SK-N-SH treated with all-trans-retinoic acid at 6 μM for 48 hours (cell line): ENCODE data around the gene ZNF462.

Experiments used
- ATAC-seq: fragments of 200-7000 bp; cut with Tn5 transposase; 3 replicates; pipeline ENCODE4 v1.9.1; 2020; ENCODE audit warnings: mild to moderate bottlenecking, moderate library complexity
- ARNTL ChIP-seq: fragments of 450-650 bp; formaldehyde crosslinking; IDR thresholded peaks from 2 replicates; pipeline ENCODE4 v1.5.0; 2020; ENCODE audit warnings: low read depth, mild to moderate bottlenecking, moderate library complexity, borderline replicate concordance
- BACH2 ChIP-seq: fragments of 250-450 bp; sonication (Bioruptor Pico); IDR thresholded peaks from 2 replicates; pipeline ENCODE4 v1.9.0; 2021; ENCODE audit warnings: mild to moderate bottlenecking, borderline replicate concordance
- CSDC2 ChIP-seq: fragments of 250-450 bp; sonication (Bioruptor Pico); IDR thresholded peaks from 2 replicates; pipeline ENCODE4 v1.5.0; 2020; ENCODE audit warnings: mild to moderate bottlenecking, moderate library complexity
- ESRRG ChIP-seq: fragments of 250-450 bp; sonication (Bioruptor Pico); IDR thresholded peaks from 2 replicates; pipeline ENCODE4 v1.6.1; 2021; ENCODE audit warnings: mild to moderate bottlenecking
- GLIS3 ChIP-seq: fragments of 250-450 bp; sonication (Bioruptor Pico); IDR thresholded peaks from 2 replicates; pipeline ENCODE4 v1.5.0; 2020; ENCODE audit warnings: mild to moderate bottlenecking, moderate library complexity
- ISL1 ChIP-seq: fragments of 250-450 bp; sonication (Bioruptor Pico); IDR thresholded peaks from 2 replicates; pipeline ENCODE4 v2.1.2; 2022; ENCODE audit warnings: mild to moderate bottlenecking, moderate library complexity
- PATZ1 ChIP-seq: fragments of 250-450 bp; sonication (Bioruptor Pico); IDR thresholded peaks from 2 replicates; pipeline ENCODE4 v1.8.0; 2020; ENCODE audit warnings: mild to moderate bottlenecking, moderate library complexity, borderline replicate concordance
- POU6F1 ChIP-seq: fragments of 250-450 bp; sonication (Bioruptor Pico); IDR thresholded peaks from 2 replicates; pipeline ENCODE4 v1.8.0; 2021; ENCODE audit warnings: low read depth, mild to moderate bottlenecking, moderate library complexity, borderline replicate concordance
- PPARA ChIP-seq: fragments of 250-450 bp; sonication (Bioruptor Pico); IDR thresholded peaks from 2 replicates; pipeline ENCODE4 v1.5.0; 2020; ENCODE audit warnings: mild to moderate bottlenecking, borderline replicate concordance
- RARB ChIP-seq: fragments of 250-450 bp; sonication (Bioruptor Pico); IDR thresholded peaks from 2 replicates; pipeline ENCODE4 v1.8.0; 2021; ENCODE audit warnings: mild to moderate bottlenecking, moderate library complexity
- SNAI2 ChIP-seq: fragments of 250-450 bp; sonication (Bioruptor Pico); IDR thresholded peaks from 2 replicates; pipeline ENCODE4 v1.5.0; 2020; ENCODE audit warnings: mild to moderate bottlenecking, moderate library complexity
- TCF4 ChIP-seq: fragments of 250-450 bp; sonication (Bioruptor Pico); IDR thresholded peaks from 2 replicates; pipeline ENCODE4 v1.8.0; 2021; ENCODE audit warnings: mild to moderate bottlenecking, moderate library complexity, borderline replicate concordance
- TOX ChIP-seq: fragments of 250-450 bp; sonication (Bioruptor Pico); IDR thresholded peaks from 2 replicates; pipeline ENCODE4 v1.8.0; 2021; ENCODE audit warnings: mild to moderate bottlenecking, moderate library complexity, borderline replicate concordance
- ZC3H10 ChIP-seq: fragments of 250-450 bp; sonication (Bioruptor Pico); IDR thresholded peaks from 2 replicates; pipeline ENCODE4 v1.5.1; 2021; ENCODE audit warnings: mild to moderate bottlenecking, moderate library complexity
- ZFP30 ChIP-seq: fragments of 450-650 bp; formaldehyde crosslinking; IDR thresholded peaks from 2 replicates; pipeline ENCODE4 v1.5.0; 2022; ENCODE audit warnings: mild to moderate bottlenecking, moderate library complexity
- ZNF565 ChIP-seq: fragments of 450-650 bp; formaldehyde crosslinking; conservative IDR thresholded peaks from 2 replicates; pipeline ENCODE4 v1.5.0; 2020; ENCODE audit warnings: low read depth, mild to moderate bottlenecking, moderate library complexity
- ZNF70 ChIP-seq: fragments of 450-650 bp; formaldehyde crosslinking; IDR thresholded peaks from 2 replicates; pipeline ENCODE4 v1.5.0; 2020; ENCODE audit warnings: mild to moderate bottlenecking, moderate library complexity
- ZNF8 ChIP-seq: fragments of 450-650 bp; formaldehyde crosslinking; IDR thresholded peaks from 2 replicates; pipeline ENCODE4 v1.5.0; 2020; ENCODE audit warnings: mild to moderate bottlenecking, moderate library complexity
- TF ChIP-seq, protein P1 (sequence below): fragments of 250-450 bp; sonication (Bioruptor Pico); IDR thresholded peaks from 2 replicates; pipeline ENCODE4 v1.5.1; 2020; ENCODE audit warnings: low read depth, mild to moderate bottlenecking, moderate library complexity
- TF ChIP-seq, protein P2 (sequence below): fragments of 250-450 bp; sonication (Bioruptor Pico); IDR thresholded peaks from 2 replicates; pipeline ENCODE4 v1.5.1; 2021; ENCODE audit warnings: mild to moderate bottlenecking, moderate library complexity
- TF ChIP-seq, protein P3 (sequence below): fragments of 250-450 bp; sonication (Bioruptor Pico); IDR thresholded peaks from 2 replicates; pipeline ENCODE4 v1.5.0; 2020; ENCODE audit warnings: mild to moderate bottlenecking, moderate library complexity

The ZNF462 gene

GRCh38 chr9:106828070-106828469 is 34.9 kb upstream of the ZNF462 start (continued):
- no peak for TF ChIP-seq TOX (CRISPR knock-in tag)
- no peak for TF ChIP-seq RARB (CRISPR knock-in tag)
- TF ChIP-seq PPARA (CRISPR knock-in tag): no peak
- TF ChIP-seq, protein P1, sequence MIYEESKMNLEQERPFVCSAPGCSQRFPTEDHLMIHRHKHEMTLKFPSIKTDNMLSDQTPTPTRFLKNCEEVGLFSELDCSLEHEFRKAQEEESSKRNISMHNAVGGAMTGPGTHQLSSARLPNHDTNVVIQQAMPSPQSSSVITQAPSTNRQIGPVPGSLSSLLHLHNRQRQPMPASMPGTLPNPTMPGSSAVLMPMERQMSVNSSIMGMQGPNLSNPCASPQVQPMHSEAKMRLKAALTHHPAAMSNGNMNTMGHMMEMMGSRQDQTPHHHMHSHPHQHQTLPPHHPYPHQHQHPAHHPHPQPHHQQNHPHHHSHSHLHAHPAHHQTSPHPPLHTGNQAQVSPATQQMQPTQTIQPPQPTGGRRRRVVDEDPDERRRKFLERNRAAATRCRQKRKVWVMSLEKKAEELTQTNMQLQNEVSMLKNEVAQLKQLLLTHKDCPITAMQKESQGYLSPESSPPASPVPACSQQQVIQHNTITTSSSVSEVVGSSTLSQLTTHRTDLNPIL (CRISPR knock-in tag): no peak
- no peak for TF ChIP-seq ZNF565 (CRISPR knock-in tag)
- TF ChIP-seq ARNTL: no peak

DNA sequence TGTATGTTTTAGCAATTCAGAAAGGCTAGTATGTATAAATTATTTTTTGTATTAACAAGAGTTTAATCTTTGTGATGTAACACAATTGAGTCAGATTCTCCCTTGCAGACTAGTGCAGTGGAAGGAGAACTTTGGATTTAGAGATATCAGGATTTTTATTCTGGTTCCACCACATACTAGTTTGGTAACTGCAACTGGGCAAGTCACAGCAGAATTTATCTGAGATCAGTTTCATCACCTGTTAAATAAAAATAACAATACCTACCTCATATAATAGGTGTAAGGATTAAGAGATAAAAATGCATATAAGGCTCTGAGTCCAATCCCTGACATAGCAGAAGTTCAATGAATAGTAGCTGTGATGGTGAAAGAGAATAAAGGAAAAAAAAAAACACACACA is 34.0 kb upstream of the ZNF462 start:
- ATAC-seq: no peak
- TF ChIP-seq POU6F1 (CRISPR knock-in tag): no peak
- no peak for TF ChIP-seq PATZ1 (CRISPR knock-in tag)
- TF ChIP-seq, protein P2, sequence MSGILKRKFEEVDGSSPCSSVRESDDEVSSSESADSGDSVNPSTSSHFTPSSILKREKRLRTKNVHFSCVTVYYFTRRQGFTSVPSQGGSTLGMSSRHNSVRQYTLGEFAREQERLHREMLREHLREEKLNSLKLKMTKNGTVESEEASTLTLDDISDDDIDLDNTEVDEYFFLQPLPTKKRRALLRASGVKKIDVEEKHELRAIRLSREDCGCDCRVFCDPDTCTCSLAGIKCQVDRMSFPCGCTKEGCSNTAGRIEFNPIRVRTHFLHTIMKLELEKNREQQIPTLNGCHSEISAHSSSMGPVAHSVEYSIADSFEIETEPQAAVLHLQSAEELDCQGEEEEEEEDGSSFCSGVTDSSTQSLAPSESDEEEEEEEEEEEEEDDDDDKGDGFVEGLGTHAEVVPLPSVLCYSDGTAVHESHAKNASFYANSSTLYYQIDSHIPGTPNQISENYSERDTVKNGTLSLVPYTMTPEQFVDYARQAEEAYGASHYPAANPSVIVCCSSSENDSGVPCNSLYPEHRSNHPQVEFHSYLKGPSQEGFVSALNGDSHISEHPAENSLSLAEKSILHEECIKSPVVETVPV (CRISPR knock-in tag): no peak
- TF ChIP-seq TOX (CRISPR knock-in tag): no peak
- no peak for TF ChIP-seq ZNF70 (CRISPR knock-in tag)
- TF ChIP-seq ZNF565 (CRISPR knock-in tag): no peak
- TF ChIP-seq TCF4 (CRISPR knock-in tag): no peak
- TF ChIP-seq RARB (CRISPR knock-in tag): no peak
- TF ChIP-seq, protein P3, sequence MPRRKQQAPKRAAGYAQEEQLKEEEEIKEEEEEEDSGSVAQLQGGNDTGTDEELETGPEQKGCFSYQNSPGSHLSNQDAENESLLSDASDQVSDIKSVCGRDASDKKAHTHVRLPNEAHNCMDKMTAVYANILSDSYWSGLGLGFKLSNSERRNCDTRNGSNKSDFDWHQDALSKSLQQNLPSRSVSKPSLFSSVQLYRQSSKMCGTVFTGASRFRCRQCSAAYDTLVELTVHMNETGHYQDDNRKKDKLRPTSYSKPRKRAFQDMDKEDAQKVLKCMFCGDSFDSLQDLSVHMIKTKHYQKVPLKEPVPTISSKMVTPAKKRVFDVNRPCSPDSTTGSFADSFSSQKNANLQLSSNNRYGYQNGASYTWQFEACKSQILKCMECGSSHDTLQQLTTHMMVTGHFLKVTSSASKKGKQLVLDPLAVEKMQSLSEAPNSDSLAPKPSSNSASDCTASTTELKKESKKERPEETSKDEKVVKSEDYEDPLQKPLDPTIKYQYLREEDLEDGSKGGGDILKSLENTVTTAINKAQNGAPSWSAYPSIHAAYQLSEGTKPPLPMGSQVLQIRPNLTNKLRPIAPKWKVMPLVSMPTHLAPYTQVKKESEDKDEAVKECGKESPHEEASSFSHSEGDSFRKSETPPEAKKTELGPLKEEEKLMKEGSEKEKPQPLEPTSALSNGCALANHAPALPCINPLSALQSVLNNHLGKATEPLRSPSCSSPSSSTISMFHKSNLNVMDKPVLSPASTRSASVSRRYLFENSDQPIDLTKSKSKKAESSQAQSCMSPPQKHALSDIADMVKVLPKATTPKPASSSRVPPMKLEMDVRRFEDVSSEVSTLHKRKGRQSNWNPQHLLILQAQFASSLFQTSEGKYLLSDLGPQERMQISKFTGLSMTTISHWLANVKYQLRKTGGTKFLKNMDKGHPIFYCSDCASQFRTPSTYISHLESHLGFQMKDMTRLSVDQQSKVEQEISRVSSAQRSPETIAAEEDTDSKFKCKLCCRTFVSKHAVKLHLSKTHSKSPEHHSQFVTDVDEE (CRISPR knock-in tag): no peak
- TF ChIP-seq ESRRG (CRISPR knock-in tag): no peak

DNA sequence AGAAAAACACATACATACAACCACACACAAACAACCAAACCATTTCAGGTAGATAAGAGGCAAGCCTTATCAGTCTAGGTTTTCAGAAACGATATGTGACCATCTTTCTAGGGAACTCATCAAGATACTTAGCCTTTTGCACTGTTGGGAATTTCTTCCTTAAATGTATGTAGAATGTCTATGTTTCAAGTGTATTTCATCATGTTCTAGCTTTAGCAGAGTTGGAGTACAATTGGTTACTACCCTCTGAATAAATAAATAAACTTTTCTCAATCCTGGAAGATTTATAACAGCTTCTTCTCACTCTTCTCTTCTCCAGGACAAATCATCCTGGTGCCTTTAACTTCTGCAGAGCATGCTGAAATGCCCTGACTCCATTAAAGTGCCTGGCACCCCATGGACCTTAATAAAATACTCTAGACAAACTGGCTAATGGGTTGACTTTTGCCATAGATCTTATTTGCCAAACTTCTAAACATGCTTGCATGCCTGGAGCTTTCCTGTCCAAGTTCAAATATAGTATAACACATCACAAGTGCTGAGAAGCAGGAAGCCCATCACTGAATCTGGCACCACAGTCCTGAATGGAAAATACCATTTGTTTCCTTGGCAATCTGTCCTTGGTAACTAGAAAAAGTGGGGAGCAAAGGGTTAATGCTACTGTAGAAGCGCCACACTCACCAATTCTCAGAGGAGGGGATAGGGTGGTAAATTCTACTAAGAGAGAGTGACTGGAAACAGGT is 33.1 kb upstream of the ZNF462 start:
- no peak for ATAC-seq
- TF ChIP-seq ZNF8: no peak
- TF ChIP-seq ISL1 (CRISPR knock-in tag): no peak
- TF ChIP-seq TCF4 (CRISPR knock-in tag): no peak
- no peak for TF ChIP-seq CSDC2
- TF ChIP-seq ZC3H10: no peak
- TF ChIP-seq PATZ1 (CRISPR knock-in tag): no peak
- no peak for TF ChIP-seq POU6F1 (CRISPR knock-in tag)
- TF ChIP-seq ZFP30 (CRISPR knock-in tag): no peak
- TF ChIP-seq ZNF70 (CRISPR knock-in tag): no peak
- TF ChIP-seq, protein P3 (CRISPR knock-in tag): no peak
- TF ChIP-seq SNAI2 (CRISPR knock-in tag): no peak
- no peak for TF ChIP-seq ESRRG (CRISPR knock-in tag)
- no peak for TF ChIP-seq BACH2 (CRISPR knock-in tag)
- no peak for TF ChIP-seq GLIS3 (CRISPR knock-in tag)
